Gastroesophageal sphincter (tissue), 4 donors: ENCODE data around the gene ARMC8. TPM values are rescaled to one million over a fixed set of nuclear protein-coding genes. Genes with fewer than 3 reads are reported as not detected.

Source experiments
- ATAC-seq: fragments of 150-250 bp; one replicate; pipeline ENCODE4 v1.9.1; 2016; ENCODE audit warnings: mild to moderate bottlenecking, moderate library complexity
- H3K27ac ChIP-seq, 4 donors: fragments of 200-600 bp; sonication (generic) in 3 of 4; 1 replicate in 3 of 4; 2 replicates in 1 of 4; pipeline ENCODE4 v1.5.1; 2016 to 2019
- H3K27me3 ChIP-seq: fragments of 200-600 bp; sonication (generic); one replicate; pipeline ENCODE4 v1.5.1; 2019
- H3K36me3 ChIP-seq, 2 donors: fragments of 200-600 bp; sonication (generic); one replicate each; pipeline ENCODE4 v1.5.1; 2019; ENCODE audit warnings: control low read depth in 1 of 2
- H3K4me1 ChIP-seq, 3 donors: fragments of 200-600 bp; sonication (generic); 1 replicate in 2 of 3; 2 replicates in 1 of 3; pipeline ENCODE4 v1.5.1; 2016 to 2019; ENCODE audit warnings: control low read depth in 2 of 3
- H3K4me3 ChIP-seq, 2 donors: fragments of 200-600 bp; sonication (generic); one replicate each; pipeline ENCODE4 v1.5.1; 2019; ENCODE audit warnings: mild to moderate bottlenecking in 1 of 2, moderate library complexity in 1 of 2
- H3K9me3 ChIP-seq, 3 donors: fragments of 200-600 bp; sonication (generic); one replicate each; pipeline ENCODE4 v1.5.1; 2017 to 2019; ENCODE audit warnings: control low read depth in 2 of 3
- CTCF ChIP-seq, 4 experiments: fragments of 200-600 bp in 2 of 4; fragments of 450-650 bp in 2 of 4; sonication (generic) in 1 of 4; IDR thresholded peaks; one replicate each; pipeline ENCODE4 v1.5.1; 2017 to 2019; ENCODE audit warnings: antibody characterized with exemption in 4 of 4, mild to moderate bottlenecking in 2 of 4, moderate library complexity in 2 of 4
- EP300 ChIP-seq: sonication (generic); formaldehyde crosslinking; IDR thresholded peaks from one replicate; pipeline ENCODE4 v1.6.1; 2017; ENCODE audit warnings: antibody characterized with exemption, mild to moderate bottlenecking
- POLR2A ChIP-seq, 2 donors: fragments of 450-650 bp; IDR thresholded peaks; one replicate each; pipeline ENCODE4 v1.6.1; 2017; ENCODE audit warnings: antibody characterized with exemption in 2 of 2, mild to moderate bottlenecking in 2 of 2, moderate library complexity in 1 of 2
- POLR2AphosphoS5 ChIP-seq: sonication (generic); formaldehyde crosslinking; IDR thresholded peaks from one replicate; pipeline ENCODE4 v1.6.1; 2017; ENCODE audit warnings: antibody characterized with exemption
- WGBS, 2 donors: methylation state at CpG; one replicate each; pipeline ENCODE4 v1.1.5; 2018; ENCODE audit warnings: low coverage in 1 of 2; 5-methylcytosine and 5-hydroxymethylcytosine counted together
- total RNA-seq, 4 donors: library from RNA; depleted of rRNA; stranded (reverse); fragments of >200 nt; gene quantifications; one replicate each; pipeline ENCODE4 v1.1.0, GENCODE V29; 2016

The ARMC8 gene
- total RNA-seq, 4 donors from 2014 or later, result 76.0 to 102 (median 91.6) TPM

- no peaks in the 10 kb centered on the region for H3K9me3 ChIP-seq
- H3K4me1 ChIP-seq, result peaks cover 0 to 69% (median 0%) of the 10 kb centered on the region in 3 donors
- WGBS, 2 donors, result 74 to 83% methylated on average over 3 to 5 of the region's 5 CpGs
- peaks cover 0 to 14% of the 10 kb centered on the region in 2 donors for H3K36me3 ChIP-seq
- no peak for TF ChIP-seq POLR2A (IDR thresholded peaks at IDR 0.05)
- TF ChIP-seq POLR2AphosphoS5, result no peak
- TF ChIP-seq EP300, result no peak
- no peak for TF ChIP-seq CTCF (IDR thresholded peaks at IDR 0.05)
- no peaks in the 10 kb centered on the region for H3K27me3 ChIP-seq
- no peak for ATAC-seq
- H3K27ac ChIP-seq, result no peak overlapping the region
- no peak overlapping the region for H3K4me3 ChIP-seq
Measured at GRCh38 chr3:138197058-138197457, 10.0 kb downstream of the ARMC8 start.

GRCh38 chr3:138197524-138197923, 10.4 kb downstream of the ARMC8 start:
- WGBS, 2 donors, result 77 to 100% methylated on average over 1 of the region's 1 CpG
- no peaks in the 10 kb centered on the region for H3K9me3 ChIP-seq
- H3K27ac ChIP-seq, result no peak overlapping the region
- TF ChIP-seq CTCF (IDR thresholded peaks at IDR 0.05) (no peak), POLR2AphosphoS5 (no peak)
- H3K27me3 ChIP-seq, result no peaks in the 10 kb centered on the region
- peaks cover 0 to 71% (median 0%) of the 10 kb centered on the region in 3 donors for H3K4me1 ChIP-seq
- peaks cover 0 to 11% of the 10 kb centered on the region in 2 donors for H3K36me3 ChIP-seq
- ATAC-seq, result no peak
- H3K4me3 ChIP-seq, result no peak overlapping the region

GRCh38 chr3:138199851-138200250, 12.8 kb downstream of the ARMC8 start:
- Histone ChIP-seq H3K4me1 (peaks cover 0 to 80% (median 0%) of the 10 kb centered on the region in 3 donors), H3K9me3 (no peaks in the 10 kb centered on the region), H3K4me3 (no peak overlapping the region), H3K36me3 (peaks cover 0 to 6% of the 10 kb centered on the region in 2 donors), H3K27ac (no peak overlapping the region), H3K27me3 (no peaks in the 10 kb centered on the region)
- ATAC-seq, result no peak
- TF ChIP-seq CTCF (IDR thresholded peaks at IDR 0.05) (no peak), POLR2A (IDR thresholded peaks at IDR 0.05) (no peak), POLR2AphosphoS5 (no peak), EP300 (no peak)
- 87 to 92% methylated on average over 1 to 2 of the region's 2 CpGs for WGBS, 2 donors

GRCh38 chr3:138200424-138200823, 13.3 kb downstream of the ARMC8 start:
- 79 to 86% methylated on average over 1 of the region's 1 CpG for WGBS, 2 donors
- ATAC-seq, result no peak
- peaks cover 0 to 6% of the 10 kb centered on the region in 2 donors for H3K36me3 ChIP-seq
- no peaks in the 10 kb centered on the region for H3K9me3 ChIP-seq
- H3K27ac ChIP-seq, result no peak overlapping the region
- H3K4me3 ChIP-seq, result no peak overlapping the region
- TF ChIP-seq POLR2AphosphoS5 (no peak), CTCF (IDR thresholded peaks at IDR 0.05) (no peak), EP300 (no peak), POLR2A (IDR thresholded peaks at IDR 0.05) (no peak)
- peaks cover 0 to 77% (median 0%) of the 10 kb centered on the region in 3 donors for H3K4me1 ChIP-seq
- no peaks in the 10 kb centered on the region for H3K27me3 ChIP-seq

- H3K4me1 ChIP-seq, result peaks cover 0 to 68% (median 0%) of the 10 kb centered on the region in 3 donors
- no peaks in the 10 kb centered on the region for H3K27me3 ChIP-seq
- H3K9me3 ChIP-seq, result no peaks in the 10 kb centered on the region
- ATAC-seq, result no peak
- H3K27ac ChIP-seq, result no peak overlapping the region
- TF ChIP-seq CTCF (IDR thresholded peaks at IDR 0.05), result no peak
- TF ChIP-seq POLR2A (IDR thresholded peaks at IDR 0.05), result no peak
- no peak for TF ChIP-seq EP300
- no peak for TF ChIP-seq POLR2AphosphoS5
- H3K4me3 ChIP-seq, result no peak overlapping the region
- WGBS, 2 donors, result 81 to 86% methylated on average over 3 of the region's 3 CpGs
- H3K36me3 ChIP-seq, result no peaks in the 10 kb centered on the region
Measured at GRCh38 chr3:138202945-138203701, 16.0 kb downstream of the ARMC8 start.
